Thyroid gland (tissue), 4 donors: Measurements from ENCODE around the gene TNFRSF25. TPM values are rescaled to one million over a fixed set of nuclear protein-coding genes. Genes with fewer than 3 reads are reported as not detected.
A peak's percentile ranks its signal among the peaks of the same experiment; 100 is the strongest.

Experiments used
- DNase-seq, 2 donors: peaks; one replicate each; pipeline ENCODE4 v3.0.0-alpha.2; 2019
- H3K27ac ChIP-seq, 3 donors: fragments of 200-600 bp; sonication (generic); 1 replicate in 2 of 3; 2 replicates in 1 of 3; pipeline ENCODE4 v1.5.1; 2016 to 2019; ENCODE audit warnings: mild to moderate bottlenecking in 1 of 3, moderate library complexity in 1 of 3
- H3K27me3 ChIP-seq: fragments of 200-600 bp; sonication (generic); one replicate; pipeline ENCODE4 v1.5.1; 2019
- H3K36me3 ChIP-seq, 2 donors: fragments of 200-600 bp; sonication (generic); one replicate each; pipeline ENCODE4 v1.5.1; 2016 to 2019
- H3K4me1 ChIP-seq, 2 donors: fragments of 200-600 bp; sonication (generic); one replicate each; pipeline ENCODE4 v1.5.1; 2017 to 2019
- H3K4me3 ChIP-seq, 3 donors: fragments of 200-600 bp; sonication (generic); replicated peaks in 1 of 3; 1 replicate in 2 of 3; 2 replicates in 1 of 3; pipeline ENCODE4 v1.5.1; 2016; ENCODE audit warnings: mild to moderate bottlenecking in 1 of 3
- H3K9me3 ChIP-seq: fragments of 200-600 bp; sonication (generic); one replicate; pipeline ENCODE4 v1.5.1; 2017
- POLR2A ChIP-seq, 2 donors: fragments of 450-650 bp; IDR thresholded peaks; one replicate each; pipeline ENCODE4 v1.6.1; 2017; ENCODE audit warnings: antibody characterized with exemption in 2 of 2, mild to moderate bottlenecking in 2 of 2, moderate library complexity in 1 of 2
- WGBS, 2 donors: methylation state at CpG; one replicate each; pipeline ENCODE4 v1.1.5; 2017; 5-methylcytosine and 5-hydroxymethylcytosine counted together
- intact Hi-C: fragments of 100-400 bp; cut with DNase I; formaldehyde crosslinking; loops from one replicate; pipeline ENCODE4 v1.15.1; 2023
- total RNA-seq, 4 donors: library from RNA; depleted of rRNA; stranded (reverse); fragments of >200 nt; gene quantifications; one replicate each; pipeline ENCODE4 v1.2.3, GENCODE V29; 2016
- TF ChIP-seq, protein P1 (sequence below), 6 experiments: fragments of 200-600 bp in 3 of 6; fragments of 450-650 bp in 3 of 6; sonication (generic) in 3 of 6; IDR thresholded peaks; one replicate each; pipeline ENCODE4 v1.5.1; 2016 to 2019; ENCODE audit warnings: antibody characterized with exemption in 6 of 6, mild to moderate bottlenecking in 2 of 6, inconsistent platforms in 1 of 6, moderate library complexity in 1 of 6

The TNFRSF25 gene
- total RNA-seq, 4 donors from 2014 or later: 2.2 to 18.9 (median 10.7) TPM

DNA sequence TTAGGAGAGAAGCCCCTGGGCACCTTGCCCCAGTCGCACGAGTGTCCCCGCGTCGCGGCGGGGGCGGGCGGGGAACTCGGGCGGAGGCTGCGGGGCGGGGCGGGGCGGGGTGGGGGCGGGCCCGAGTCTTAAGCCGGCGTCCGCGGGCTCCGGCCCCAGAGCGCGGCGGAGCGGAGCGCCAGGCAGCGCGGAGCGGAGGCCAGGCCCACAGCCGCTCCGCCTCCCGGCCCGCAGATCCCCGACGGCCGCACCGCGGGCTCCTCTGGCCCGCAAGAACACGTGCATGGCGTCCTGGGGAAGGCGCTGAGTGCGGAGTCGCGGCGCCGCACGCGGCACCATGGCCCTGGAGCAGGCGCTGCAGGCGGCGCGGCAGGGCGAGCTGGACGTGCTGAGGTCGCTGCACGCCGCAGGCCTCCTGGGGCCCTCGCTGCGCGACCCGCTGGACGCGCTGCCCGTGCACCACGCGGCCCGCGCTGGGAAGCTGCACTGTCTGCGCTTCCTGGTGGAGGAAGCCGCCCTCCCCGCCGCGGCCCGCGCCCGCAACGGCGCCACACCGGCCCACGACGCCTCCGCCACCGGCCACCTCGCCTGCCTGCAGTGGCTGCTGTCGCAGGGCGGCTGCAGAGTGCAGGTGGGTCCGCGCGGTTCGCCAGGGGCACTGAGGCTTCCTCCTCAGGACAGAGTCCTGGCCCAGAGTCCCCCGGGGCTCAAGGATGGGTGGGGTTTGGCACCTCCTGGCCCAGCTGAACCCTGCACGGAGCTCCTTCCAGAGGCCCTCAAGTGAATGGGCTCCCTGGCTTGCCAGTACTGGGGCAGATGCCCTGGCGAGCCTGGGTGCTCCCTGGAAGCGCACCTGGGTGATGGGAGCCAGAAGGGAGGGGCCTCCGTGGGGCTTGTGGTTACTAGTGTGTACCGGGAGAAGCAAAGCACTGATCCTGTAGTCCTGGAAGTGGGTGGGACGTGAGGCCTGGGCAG is 41.1 kb downstream of the TNFRSF25 start, which contains the start of gene ESPN:
TSS of gene ESPN (plus strand) at position 158 of the 975 bp plus-strand sequence. CDS start at position 338, 180 bp downstream.
- no peak for DNase-seq
- no peak within 1 kb of the TSS for H3K27ac ChIP-seq
- H3K4me1 ChIP-seq: peaks cover 16 to 32% of the 10 kb centered on the region in 2 donors
- H3K4me3 ChIP-seq: no peak within 1 kb of the TSS
- no peak for TF ChIP-seq POLR2A (IDR thresholded peaks at IDR 0.05)
- TF ChIP-seq, protein P1, sequence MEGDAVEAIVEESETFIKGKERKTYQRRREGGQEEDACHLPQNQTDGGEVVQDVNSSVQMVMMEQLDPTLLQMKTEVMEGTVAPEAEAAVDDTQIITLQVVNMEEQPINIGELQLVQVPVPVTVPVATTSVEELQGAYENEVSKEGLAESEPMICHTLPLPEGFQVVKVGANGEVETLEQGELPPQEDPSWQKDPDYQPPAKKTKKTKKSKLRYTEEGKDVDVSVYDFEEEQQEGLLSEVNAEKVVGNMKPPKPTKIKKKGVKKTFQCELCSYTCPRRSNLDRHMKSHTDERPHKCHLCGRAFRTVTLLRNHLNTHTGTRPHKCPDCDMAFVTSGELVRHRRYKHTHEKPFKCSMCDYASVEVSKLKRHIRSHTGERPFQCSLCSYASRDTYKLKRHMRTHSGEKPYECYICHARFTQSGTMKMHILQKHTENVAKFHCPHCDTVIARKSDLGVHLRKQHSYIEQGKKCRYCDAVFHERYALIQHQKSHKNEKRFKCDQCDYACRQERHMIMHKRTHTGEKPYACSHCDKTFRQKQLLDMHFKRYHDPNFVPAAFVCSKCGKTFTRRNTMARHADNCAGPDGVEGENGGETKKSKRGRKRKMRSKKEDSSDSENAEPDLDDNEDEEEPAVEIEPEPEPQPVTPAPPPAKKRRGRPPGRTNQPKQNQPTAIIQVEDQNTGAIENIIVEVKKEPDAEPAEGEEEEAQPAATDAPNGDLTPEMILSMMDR (IDR thresholded peaks at IDR 0.05): no peak
- H3K36me3 ChIP-seq: no peaks in the 10 kb centered on the region
- intact Hi-C loops: no loop called here
- H3K27me3 ChIP-seq: peaks cover 39% of the 10 kb centered on the region
- 49% methylated on average over 3 of the region's 99 CpGs; no CpG with 5 or more reads in 1 of the 2 donors for WGBS, 2 donors
- H3K9me3 ChIP-seq: no peaks in the 10 kb centered on the region

DNA sequence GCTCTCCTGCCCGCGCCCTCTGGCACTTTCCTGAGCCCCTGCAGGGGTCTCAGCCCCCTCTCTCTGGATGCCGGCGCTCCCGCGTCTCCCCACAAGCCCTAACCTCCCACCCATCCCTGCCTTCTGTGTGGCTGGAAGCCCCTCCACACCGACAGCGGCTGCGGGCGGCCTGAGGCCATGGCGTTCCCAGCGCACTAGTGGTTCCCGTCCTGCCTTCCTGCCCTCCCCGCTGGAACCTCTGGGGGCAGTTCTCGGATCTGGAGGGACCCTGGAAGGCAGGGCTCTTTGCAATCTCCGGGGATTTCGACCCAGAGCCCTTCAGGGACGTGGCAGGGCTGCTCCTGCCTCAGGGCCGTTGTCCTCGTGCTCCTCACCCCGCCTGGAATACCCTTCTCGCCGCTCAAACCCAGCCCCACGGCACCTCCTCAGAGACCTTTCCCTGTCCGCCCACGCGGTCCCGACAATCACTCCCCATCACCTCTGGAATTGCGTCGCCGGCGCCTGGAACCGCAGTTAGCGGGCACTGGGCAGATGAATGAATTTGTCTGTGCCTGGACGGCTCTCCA is 41.9 kb downstream of the TNFRSF25 start:
- H3K27ac ChIP-seq: no peak overlapping the region
- H3K4me3 ChIP-seq: no peak overlapping the region
- intact Hi-C loops: no loop called here
- no peak for DNase-seq
- H3K9me3 ChIP-seq: no peaks in the 10 kb centered on the region
- WGBS, 2 donors: 6 to 7% methylated on average over 27 to 29 of the region's 35 CpGs
- no peaks in the 10 kb centered on the region for H3K36me3 ChIP-seq
- peaks cover 23 to 41% of the 10 kb centered on the region in 2 donors for H3K4me1 ChIP-seq
- no peak for TF ChIP-seq POLR2A (IDR thresholded peaks at IDR 0.05)
- TF ChIP-seq, protein P1 (IDR thresholded peaks at IDR 0.05): no peak
- H3K27me3 ChIP-seq: peaks cover 47% of the 10 kb centered on the region

DNA sequence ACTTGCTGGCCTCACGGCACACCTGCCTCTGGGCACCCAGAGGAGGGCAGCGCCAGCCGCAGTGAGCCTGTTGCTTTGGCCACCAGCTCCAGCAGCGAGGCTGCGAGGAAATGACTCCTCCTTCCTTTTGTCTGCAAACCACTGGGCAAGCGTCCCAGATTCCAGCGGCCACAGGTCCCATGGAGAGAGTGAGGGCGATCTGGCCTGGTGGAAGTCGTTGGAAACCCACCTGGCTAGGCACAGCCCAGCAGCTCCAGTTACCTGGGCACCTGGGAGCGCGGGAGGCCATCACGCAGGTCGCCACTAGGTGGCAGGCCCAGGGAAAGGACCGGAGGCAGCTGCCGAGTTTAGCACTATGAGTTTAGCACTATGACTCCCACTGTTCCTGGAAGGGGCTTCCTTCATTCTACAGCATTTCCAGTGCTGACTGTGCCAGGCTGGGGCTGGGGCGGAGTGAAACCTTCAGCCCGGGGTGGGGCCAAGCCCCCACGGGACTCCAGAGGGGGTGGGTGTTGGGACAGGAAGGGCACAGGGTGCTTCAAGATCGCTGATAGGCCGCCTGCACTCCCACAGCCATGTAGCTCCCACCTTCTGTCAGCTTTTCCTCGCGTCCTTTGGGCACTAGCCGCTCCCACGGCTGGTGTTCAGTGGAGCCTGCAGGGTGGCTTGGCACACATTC is 42.5 kb downstream of the TNFRSF25 start:
- no peak for TF ChIP-seq POLR2A (IDR thresholded peaks at IDR 0.05)
- TF ChIP-seq, protein P1 (IDR thresholded peaks at IDR 0.05): peak; percentile 29 to 77 (median 53)
- Histone ChIP-seq H3K4me3 (no peak overlapping the region), H3K27ac (no peak overlapping the region), H3K36me3 (no peaks in the 10 kb centered on the region), H3K9me3 (no peaks in the 10 kb centered on the region), H3K27me3 (peaks cover 51% of the 10 kb centered on the region), H3K4me1 (peaks cover 24 to 45% of the 10 kb centered on the region in 2 donors)
- DNase-seq: peak; percentile 64 to 65
- WGBS, 2 donors: 4 to 7% methylated on average over 16 to 23 of the region's 24 CpGs
- intact Hi-C loops: no loop called here

DNA sequence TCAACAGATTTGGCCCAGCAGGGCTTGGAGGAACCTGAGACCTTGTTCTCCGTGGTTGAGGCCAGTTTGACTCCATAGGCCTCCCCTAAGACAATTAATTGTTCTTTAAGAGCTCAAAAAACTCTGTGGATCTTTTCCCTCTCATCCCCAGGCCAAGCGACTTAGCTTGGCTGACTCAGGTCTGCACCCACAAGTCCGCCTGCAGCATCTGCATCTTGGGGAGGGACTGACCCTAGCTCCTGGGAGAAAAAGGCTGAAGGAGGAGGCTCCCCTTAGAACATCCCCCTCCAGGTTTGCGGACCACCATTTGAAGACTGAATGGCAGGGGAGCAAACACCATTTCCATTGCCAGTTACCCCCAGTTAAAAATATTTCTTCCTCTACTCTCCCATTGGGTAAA is 44.7 kb downstream of the TNFRSF25 start:
- no peaks in the 10 kb centered on the region for H3K9me3 ChIP-seq
- 61 to 70% methylated on average over 4 of the region's 4 CpGs for WGBS, 2 donors
- H3K4me1 ChIP-seq: peaks cover 24 to 45% of the 10 kb centered on the region in 2 donors
- no peak for DNase-seq
- TF ChIP-seq, protein P1 (IDR thresholded peaks at IDR 0.05): no peak
- TF ChIP-seq POLR2A (IDR thresholded peaks at IDR 0.05): no peak
- H3K4me3 ChIP-seq: no peak overlapping the region
- intact Hi-C loops: no loop called here
- H3K36me3 ChIP-seq: no peaks in the 10 kb centered on the region
- H3K27me3 ChIP-seq: peaks cover 51% of the 10 kb centered on the region
- H3K27ac ChIP-seq: no peak overlapping the region
